ENCODE data around the gene CACUL1. TPM values are rescaled to one million over a fixed set of nuclear protein-coding genes. Genes with fewer than 3 reads are reported as not detected.

Gene CACUL1
- total RNA-seq = 10 to 100 TPM; 23.8 to 27.5 TPM

GRCh38 chr10:118754556-118755423 lies at the start of gene CACUL1:
TSS of gene CACUL1 (minus strand) at chr10:118754970. CDS start at chr10:118754762, 208 bp downstream.

Other genes starting within 250 kb of the CACUL1 start
- not detected for gene PRLHR, start 159.3 kb downstream of the CACUL1 start, total RNA-seq

Measured in activated naive CD4-positive, alpha-beta T cell treated with anti-CD3 and anti-CD28 coated beads, Interleukin-2, amount 10 ng/mL, durations not matched to agents 5 hours and 36 hours (primary cell).